Loucy (cell line): ENCODE measurements around the gene CDCA8.

ENCODE experiments used
- CTCF ChIP-seq: fragments of 200-600 bp; sonication (generic); conservative IDR thresholded peaks from 2 replicates; pipeline ENCODE4 v1.5.1; 2014; ENCODE audit warnings: mild to moderate bottlenecking, antibody characterized with exemption, low read length
- EZH2phosphoT487 ChIP-seq: fragments of 200-600 bp; IDR thresholded peaks from 2 replicates; pipeline ENCODE4 v1.6.1; 2018; ENCODE audit warnings: antibody characterized with exemption, mild to moderate bottlenecking, moderate library complexity, borderline replicate concordance

GRCh38 chr1:37728416-37728815, 36.1 kb downstream of the CDCA8 start:
- TF ChIP-seq CTCF (no peak), EZH2phosphoT487 (no peak)
